GM19023 (cell line): ENCODE measurements around the gene PRM2.

Experiments used
- ATAC-seq: cut with Tn5 transposase; IDR thresholded peaks from one replicate; pipeline ENCODE4 v1.9.1; 2021; ENCODE audit warnings: mild to moderate bottlenecking, moderate library complexity; ENCODE audit not compliant: unreplicated experiment

The PRM2 gene

DNA sequence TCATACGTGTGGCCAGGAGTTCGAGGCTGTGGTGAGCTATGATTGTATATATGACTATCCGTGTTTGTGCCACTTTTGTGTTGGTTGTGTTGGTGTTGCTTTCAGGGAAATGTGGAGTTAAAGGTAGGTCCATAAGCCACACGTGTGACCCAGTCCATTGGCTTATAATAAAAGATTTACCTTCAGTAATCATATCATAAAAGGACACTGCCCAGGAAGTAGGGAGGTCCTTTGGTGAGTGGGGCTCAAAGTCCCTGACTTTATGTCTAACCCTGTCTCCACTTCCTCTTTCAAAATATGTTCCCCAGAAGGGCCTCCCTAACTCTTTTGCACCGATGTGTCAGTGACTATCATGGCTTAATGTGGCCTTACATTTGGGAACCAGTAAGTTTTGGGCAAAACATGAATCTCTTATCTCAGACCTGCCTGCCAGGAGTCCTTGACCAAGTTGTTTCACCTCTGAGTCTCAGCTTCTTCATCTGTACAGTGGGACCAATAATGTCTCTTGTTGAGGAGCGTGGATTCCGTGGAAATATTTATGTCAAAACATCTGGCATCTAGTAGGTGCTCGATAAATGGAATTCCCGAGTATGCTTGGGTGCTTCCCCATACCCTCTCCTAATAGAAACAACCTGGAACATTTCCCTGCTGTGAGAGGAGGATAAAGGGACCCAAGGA is 12.0 kb downstream of the PRM2 start:
- ATAC-seq, result no peak

GRCh38 chr16:11263737-11264136 is 12.5 kb downstream of the PRM2 start:
- no peak for ATAC-seq

GRCh38 chr16:11262915-11263314 is 13.4 kb downstream of the PRM2 start:
- no peak for ATAC-seq

DNA sequence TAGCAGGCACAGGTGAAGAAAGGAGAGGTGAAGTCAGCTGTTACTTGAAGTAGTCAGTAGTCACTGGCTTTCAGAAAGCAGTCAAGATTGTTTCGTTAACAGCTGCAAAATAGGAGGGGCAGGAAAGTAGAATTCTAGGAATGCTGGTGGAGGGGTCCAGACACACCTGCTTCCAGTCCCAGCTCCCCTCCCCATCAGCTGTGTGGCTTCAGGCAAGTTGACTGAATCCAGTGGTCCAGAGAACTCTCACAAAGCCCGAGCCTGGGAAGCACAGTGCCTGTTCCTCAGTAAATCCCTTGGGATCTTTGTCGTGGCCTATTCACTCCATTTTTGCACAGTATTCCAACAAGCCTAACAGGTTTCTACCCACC is 15.7 kb downstream of the PRM2 start:
- ATAC-seq, result no peak

GRCh38 chr16:11259655-11260595 is 16.4 kb downstream of the PRM2 start:
- no peak for ATAC-seq

- ATAC-seq, result no peak
These were observed 17.5 kb downstream of the PRM2 start for GRCh38 chr16:11258553-11259492.

- no peak for ATAC-seq
These were observed 18.9 kb downstream of the PRM2 start for GRCh38 chr16:11257131-11257938.

GRCh38 chr16:11256661-11257130 is 19.6 kb downstream of the PRM2 start:
- ATAC-seq, result no peak

- peak; percentile 54 for ATAC-seq
These were observed 20.3 kb downstream of the PRM2 start, which contains the start of gene SOCS1 for GRCh38 chr16:11255737-11256660. Gene SOCS1 (minus strand): TSS chr16:11256204. CDS start chr16:11255478, 726 bp downstream.

DNA sequence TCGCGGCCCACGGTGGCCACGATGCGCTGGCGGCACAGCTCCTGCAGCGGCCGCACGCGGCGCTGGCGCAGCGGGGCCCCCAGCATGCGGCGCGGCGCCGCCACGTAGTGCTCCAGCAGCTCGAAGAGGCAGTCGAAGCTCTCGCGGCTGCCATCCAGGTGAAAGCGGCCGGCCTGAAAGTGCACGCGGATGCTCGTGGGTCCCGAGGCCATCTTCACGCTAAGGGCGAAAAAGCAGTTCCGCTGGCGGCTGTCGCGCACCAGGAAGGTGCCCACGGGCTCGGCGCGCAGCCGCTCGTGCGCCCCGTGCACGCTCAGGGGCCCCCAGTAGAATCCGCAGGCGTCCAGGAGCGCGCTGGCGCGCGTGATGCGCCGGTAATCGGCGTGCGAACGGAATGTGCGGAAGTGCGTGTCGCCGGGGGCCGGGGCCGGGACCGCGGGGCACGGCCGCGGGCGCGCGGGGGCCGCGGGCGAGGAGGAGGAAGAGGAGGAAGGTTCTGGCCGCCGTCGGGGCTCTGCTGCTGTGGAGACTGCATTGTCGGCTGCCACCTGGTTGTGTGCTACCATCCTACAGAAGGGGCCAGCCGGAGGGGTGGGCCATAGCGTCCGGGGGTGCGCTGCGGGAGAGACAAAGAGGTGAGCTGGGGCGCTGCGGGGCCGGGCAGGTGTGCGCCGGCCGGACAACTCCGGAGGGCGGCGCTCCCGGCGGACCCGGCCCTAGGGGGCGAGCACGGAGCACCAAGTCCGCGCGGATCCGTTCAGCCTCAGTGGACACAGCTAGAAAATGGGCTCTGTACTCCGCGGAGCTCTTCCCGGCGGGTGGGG is 21.2 kb downstream of the PRM2 start:
- ATAC-seq, result peak; percentile 1

- no peak for ATAC-seq
These were observed 22.0 kb downstream of the PRM2 start for GRCh38 chr16:11253995-11254912.

GRCh38 chr16:11253009-11253994 is 23.0 kb downstream of the PRM2 start:
- no peak for ATAC-seq

DNA sequence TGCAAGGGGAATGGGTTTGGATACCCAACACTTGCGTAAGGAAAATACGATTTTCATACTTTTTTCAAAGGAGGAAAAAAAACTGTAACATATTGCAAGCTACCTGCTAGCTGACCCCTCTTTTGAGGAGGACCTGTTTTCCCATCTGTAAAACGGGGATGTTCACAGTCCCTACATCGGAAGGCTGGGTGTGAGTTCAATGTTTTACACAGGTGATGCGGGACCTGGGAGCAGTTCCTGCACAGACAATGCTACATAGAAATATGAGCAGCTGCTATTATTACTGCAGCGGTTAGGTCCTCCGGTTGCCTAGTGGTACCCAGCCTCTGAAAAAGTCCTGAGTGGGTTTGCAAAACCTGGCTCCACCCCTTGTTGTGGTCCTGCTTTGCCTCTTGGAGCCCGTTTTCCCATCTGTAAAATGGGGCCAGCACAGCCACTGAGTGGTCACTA is 23.8 kb downstream of the PRM2 start:
- ATAC-seq, result no peak

- ATAC-seq, result no peak
These were observed 24.5 kb downstream of the PRM2 start for GRCh38 chr16:11251525-11252481.
